Measurements from ENCODE around the gene MEN1.
A peak's percentile ranks its signal among the peaks of the same experiment; 100 is the strongest.
"Not testable (repeated sequence)": the region's sequence is repeated elsewhere in the genome, so short reads cannot be mapped to it uniquely, and the experiment has no call there.

Gene MEN1

DNA sequence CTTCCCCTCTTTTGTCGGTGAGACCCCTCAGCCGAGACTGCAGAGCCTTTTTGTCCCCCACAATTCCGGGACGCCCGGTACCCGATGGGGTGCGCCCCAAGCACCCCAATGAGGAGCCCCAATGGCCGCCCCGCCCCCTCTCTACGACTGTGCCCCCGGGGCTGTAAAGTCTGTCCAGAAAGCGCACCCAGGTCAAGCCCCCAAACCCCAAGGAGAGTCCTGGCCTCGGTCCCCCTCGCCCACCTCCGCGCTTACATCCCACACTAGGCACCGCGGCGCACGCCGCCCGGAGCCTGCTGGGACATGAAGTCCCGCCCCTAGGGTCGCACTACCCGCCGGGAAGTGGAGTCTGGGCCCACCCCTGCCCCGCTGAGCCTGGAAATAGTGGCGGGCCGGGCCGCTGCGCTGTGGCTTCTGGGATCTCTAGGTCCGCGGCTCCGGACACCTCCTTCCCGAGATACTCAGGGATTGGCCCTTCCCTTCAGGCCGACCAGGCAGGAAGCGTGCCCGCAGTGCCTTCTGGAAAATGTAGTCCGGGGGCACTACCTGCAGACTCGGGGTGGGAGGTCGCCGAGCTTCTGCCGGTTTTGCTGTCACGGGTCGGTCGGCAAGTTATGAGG is at the start of gene MEN1:
Gene MEN1, minus strand, starts transcription at position 281 of the 620 bp plus-strand sequence. CDS start 442 bp downstream, outside the sequence.
- DNase-seq = peak; percentile 87

DNA sequence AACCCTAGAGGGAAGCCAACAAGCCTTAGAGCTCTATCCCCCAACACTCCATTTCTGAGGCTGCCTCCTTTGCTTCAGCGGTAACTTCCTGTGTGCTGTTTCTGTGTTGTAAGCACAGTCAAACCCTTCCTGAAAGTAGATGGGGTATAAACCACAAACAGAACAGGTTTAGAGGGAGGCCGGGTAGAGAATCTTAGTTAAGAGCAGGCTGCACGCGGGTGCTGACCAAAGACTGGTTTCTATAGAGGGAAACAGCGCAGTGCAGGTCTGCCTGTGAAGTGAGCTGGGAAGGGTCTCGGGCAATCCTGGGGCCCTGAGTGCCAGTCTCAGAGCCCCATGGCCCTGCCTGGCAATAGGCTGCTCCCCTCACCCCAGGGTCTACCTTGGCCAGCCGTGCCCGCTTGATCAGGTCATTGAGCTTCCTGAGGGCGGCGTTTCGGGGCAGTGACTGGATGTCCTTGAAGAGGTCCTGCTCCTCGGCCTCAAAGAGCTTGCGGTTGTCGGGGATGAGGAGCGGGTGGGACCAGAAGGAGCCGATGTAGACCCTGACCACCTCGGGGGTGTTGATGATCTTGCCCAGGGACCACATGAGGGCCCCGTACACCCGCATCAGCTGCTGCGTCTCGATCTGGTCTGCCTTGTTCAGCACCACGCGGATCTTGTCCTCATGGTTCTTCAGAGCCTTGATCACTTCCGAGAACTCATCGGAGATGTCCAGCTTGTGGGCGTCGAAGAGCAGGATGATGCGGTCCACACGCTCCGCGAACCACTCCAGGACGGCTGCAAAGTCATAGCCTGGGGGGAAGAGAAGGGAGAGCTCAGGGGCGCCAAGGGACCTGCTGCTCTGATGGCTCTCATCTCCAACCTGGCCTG is 49.4 kb upstream of the MEN1 start:
- DNase-seq = no peak

DNA sequence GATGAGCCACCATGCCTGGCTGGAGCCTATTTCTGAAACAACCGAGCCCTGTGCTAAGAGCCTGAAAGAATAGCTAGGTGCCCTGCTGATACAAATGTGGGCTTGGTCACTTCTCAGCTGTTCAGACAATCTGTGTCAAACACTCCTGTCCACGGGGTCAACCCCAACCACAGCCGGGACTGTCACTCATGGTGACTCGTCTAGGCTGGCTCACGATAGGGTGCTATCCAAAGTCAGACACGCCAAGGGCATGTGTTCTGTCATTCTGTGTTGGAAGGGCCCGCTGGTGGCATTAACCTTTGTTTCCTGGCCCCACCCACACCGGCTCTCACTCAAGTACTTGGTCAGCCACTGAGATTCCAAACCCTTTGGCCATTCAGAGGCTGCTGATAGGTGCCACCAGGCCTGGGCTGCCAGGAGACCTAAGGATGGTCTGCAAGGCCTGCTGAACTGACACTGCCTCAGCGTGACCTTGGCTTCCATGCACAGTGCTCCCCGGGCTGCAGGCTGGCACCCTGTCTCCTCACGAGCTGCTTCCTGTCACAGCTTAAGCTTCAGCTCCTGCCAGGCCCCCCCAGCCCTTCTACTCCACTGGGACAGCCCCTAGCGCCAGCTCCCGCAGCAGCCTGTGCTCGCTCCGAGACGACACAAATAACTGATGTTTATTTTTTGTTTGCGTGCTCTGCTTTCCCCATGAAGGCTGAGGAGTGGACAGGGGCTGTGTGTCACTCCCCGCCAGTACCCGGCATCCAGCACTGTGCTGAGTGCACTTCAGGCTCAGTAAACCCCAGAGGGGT is 48.3 kb upstream of the MEN1 start:
- no peak for DNase-seq

DNA sequence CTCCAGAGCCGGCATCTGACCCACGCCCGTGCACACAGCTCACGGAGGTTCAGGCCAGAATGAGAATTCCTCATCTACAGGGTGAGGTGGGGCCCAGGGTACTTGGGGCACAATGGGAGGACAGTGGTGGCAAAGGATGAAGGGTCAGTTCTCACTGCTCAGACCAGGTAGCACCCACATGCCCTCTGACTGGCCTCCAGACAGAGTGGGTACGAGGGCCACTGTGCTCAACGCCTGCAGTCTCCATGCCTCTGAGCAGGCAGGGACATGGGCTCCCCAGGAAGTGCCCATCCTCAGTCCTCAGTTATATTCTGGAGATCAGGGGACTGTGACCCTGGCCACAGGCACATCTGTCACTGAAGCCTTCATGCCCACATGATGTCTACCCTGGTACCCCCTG is 47.1 kb upstream of the MEN1 start:
- no peak for DNase-seq

DNA sequence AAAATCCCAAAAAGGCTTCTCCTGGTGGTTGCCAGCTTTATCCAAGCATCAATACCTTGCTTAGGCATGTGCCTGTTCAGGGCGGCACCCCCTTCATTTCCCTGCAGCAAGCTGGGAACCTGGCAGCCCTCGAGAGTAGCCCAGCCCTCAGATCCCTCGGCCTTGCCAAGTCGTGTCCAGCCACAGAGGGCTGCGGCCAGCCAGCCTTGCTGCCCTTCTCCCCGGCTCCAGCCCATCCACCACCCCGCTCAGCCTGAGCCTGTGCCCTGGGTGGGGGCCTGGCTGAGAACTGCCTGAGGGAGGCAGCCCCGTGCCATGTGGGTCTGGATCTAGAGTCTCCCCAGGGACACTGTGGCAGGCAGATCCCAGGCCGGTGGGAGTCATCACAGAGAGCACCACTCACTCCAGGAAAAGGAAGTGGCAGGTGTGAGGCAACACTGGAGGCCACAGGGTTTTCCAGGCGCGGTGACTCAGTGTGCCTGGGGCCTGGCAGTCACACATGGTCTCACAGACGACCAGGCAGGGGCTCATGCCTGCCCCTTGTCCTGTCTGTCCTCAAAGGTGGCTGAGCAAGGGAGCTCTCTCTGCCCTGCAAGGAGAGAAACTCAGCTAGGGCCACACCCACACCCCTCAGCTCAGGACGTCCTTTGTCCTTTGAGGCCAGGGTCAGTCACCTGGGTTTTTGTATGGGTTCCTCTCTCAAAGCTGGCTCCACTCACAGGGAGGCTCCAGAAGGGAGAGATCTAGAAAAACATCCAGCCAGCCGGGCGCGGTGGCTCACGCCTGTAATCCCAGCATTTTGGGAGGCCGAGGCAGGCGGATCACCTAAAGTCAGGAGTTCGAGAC is 46.3 kb upstream of the MEN1 start:
- DNase-seq = no peak

DNA sequence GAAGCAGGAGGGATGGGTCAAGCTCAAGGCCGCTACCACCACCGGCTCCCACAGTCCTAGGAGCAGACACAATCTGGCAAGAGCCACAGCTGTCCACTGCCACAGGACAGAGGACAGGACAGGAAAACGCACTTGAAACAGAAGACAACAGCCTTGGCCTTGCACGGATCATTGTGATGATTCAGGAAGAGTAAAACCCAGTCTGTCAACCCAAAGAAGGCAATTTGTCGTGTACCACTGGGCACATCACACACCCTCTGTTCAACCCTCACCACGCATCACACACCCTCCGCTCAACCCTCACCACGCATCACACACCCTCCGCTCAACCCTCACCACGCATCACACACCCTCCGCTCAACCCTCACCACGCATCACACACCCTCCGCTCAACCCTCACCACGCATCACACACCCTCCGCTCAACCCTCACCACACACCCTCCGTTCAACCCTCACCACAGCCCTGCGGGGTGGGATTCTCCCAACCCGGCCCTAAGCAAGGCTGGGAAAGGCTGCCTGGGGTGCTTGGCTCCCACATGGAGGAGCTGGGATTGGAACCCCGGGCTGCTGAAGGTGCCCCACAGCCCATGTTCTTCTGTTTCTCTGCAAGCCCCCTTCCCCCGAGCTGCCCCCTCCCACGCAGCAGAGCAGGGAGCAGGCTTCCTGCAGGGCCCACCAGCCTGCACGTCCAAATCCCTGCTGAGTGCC is 45.4 kb upstream of the MEN1 start:
- no peak for DNase-seq

DNA sequence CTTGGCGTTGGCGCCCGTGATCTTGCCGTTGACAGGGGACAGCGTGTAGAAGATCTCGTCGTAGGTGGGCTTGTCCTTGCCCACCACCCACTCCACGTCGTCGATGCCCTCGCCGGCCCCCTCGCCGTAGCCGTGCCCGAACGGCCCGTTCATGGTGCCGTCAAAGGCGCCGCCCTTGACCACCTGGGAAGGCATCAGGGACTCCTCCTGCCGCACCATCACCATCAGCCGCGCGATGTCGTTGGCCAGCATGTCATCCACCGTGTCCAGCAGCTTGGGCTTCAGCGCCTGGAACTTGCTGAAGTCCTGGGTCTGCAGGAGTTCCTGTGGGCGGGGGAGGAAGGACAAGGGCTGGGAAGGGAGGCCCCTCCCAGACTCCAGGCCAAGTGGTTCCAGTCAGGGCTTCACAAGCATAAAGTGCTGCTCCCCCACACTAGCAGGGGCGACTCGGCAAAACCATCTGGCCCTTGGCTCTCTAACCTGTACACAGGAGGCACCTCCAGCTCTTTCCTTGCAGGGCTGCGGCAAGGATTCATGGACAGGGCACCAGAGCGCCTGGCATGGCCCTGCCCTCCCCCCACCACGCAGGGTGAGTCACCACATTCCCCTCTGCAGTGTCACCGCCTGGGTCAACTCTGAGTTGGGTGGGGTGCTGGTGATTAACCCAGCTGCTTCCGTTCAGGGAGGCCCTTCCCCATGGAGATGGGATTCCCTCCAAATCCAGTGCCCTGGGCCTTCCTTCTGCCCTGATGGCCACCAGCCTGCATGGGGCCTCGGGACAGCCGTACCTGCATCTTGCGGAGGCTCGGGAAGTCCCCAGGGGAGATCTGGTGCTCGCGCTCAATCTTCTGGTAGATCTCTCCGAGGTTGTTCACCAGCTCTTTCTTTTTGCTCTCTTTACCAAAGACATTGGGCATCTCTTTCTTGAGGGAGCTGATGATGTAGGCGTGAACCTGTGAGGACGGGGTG is 44.5 kb upstream of the MEN1 start:
- DNase-seq = no peak

DNA sequence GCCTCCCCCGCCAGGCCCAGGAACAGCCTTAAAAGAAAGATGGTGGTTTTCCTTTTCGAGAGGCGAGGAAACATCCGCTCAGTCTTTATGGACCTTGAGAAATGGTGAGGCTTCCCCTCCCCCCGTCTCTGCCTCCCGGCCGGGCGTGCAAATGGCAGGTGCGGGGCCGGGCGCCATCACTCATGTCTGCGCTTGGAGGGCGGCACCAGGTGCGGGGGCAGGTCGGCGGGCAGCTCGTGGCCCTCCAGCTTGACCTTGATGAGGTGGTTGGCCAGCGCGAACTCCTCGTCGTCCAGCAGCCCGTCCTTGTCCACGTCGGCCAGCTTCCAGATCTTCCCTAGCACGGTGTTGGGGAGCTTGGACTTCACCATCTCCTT is 43.8 kb upstream of the MEN1 start:
- DNase-seq = no peak

DNA sequence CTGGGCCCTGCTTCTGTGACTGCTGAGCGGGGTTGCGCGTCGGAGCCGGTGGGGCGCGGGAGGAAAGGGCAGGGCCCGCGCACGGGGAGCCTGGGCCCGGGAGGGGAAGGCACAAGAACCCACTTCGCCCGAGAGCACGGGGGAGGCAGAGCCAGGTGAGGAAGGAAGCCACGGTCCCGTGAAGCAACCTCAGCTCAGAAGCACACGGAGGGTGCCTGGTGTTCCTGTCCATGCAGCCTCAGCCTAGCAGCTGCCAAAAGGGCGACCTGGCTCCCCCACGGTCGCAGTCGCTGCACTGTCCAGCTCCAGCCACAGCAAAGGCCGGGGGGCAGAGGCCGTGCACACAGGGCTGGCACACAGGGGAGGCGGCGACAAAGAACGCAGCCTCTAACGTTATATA is 43.4 kb upstream of the MEN1 start:
- no peak for DNase-seq

DNA sequence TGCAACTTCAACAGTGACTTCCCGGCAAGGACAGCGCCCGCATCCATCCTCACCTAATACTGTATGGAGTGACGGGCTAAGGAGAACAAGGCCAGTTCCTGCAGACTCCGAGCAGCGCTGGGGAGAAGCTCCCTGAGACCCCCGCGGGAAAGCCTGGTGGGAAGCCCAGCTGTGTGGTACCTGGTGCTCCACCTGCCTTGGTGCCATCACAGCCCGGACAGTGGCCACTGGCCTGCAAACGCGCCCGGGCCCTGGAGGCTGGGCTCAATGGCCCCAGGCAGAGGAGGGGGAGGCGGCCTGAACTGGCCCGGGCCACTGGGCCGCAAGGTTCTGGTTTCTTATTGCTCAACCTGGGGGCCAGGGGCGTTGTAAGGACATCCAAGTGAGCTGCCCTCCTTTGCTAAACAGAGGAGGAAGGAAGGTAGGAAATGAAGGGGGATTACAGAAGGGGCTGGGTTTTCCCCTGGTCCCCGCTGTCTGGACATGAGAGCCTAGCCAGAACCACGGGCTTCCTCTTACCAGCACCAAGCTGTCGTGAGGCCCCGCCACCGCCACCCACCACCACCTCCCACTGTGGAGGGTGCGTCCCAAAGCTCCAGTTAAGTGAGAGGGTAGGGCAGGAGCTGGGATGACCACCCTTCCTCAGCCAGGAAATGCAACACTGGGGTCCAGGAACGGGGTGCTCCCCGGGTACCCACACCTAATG is 42.6 kb upstream of the MEN1 start:
- DNase-seq = no peak

DNA sequence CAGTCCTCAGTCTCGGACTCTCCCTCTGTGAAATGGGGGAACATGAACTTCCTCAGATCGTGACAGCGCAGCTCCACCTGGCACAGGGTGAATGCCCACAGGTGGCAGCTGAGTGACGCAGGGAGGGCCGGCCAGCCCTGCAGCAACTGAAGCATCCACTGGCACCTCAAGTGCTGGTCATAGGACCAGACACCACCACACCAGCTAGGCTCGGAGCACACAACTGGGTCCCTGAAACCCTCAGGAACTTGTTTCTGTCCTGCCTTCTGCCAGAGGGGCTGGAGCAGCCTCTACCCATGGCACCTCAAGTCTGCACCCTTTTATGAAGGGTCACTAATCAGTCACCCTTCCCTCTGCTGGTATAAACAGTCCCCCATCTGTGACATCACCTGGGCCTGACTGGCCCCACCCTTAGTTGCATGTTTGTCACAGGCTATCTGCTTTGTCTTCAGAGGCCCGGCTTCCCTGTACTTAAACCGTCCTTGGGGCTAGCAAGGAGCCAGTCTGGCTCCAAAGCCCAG is 41.5 kb upstream of the MEN1 start:
- DNase-seq = no peak

DNA sequence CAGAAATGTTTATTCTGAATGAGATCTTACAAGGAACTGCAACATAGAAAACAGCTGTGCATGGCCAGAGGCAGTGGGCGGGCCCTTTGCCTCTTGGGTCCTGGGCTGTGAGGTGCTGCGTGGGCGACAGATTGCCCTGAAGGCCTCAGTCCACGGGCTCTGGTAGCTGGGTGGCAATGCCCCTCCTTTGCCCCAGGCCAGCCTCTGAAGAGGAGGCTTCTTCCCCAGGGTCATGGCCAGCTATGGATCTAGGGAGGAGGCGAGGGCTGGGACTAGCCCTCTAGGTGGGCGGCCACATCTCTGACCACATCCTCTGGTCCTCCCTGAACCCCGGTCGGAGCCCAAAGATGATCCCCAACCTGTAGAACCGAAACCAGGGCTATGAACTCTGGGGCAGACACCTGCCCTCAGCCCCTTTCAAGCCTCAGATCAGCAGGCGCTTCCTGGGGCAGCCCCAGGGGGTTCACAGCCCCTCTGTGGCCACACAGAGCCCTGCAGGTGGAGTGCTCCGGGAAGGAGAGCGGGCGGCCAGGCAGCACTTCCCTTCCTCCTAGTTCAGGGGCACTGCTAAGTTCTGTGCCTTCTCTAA is 40.7 kb upstream of the MEN1 start:
- no peak for DNase-seq

DNA sequence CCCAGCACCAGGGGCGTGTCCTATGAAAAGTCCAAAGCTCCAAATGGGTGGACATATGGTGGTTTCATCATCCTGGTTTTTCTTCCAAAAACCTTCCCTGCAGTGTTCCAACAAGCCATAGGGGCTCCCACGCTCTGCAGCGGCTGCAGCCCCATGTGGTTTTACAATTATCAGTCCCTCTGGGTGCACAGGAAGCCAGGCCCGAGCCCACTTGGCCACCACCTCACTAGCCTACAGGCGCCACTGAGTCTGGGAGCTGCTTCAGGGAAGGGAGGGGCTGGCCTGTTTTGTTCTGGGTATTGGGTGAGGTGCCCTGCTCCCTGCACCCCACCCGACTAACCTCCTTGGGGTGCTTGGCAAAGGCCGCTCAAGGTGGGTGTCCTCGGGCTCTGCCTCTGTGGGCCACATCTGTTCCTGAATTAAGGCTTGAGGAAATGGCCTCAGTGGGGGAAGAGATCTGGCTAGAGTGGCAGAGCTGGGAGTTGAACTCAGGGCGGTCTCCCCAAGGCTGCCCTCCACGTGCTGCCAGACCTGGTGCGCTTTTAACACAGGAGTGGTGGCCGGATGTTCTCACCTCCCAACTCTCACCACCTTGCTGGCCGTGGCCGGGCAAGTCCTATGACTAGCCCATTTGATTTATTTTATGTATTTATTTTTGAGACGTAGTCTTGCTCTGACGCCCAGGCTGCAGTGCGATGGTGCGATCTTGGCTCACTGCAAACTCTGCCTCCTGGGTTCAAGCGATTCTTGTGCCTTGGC is 39.4 kb upstream of the MEN1 start:
- DNase-seq = no peak

DNA sequence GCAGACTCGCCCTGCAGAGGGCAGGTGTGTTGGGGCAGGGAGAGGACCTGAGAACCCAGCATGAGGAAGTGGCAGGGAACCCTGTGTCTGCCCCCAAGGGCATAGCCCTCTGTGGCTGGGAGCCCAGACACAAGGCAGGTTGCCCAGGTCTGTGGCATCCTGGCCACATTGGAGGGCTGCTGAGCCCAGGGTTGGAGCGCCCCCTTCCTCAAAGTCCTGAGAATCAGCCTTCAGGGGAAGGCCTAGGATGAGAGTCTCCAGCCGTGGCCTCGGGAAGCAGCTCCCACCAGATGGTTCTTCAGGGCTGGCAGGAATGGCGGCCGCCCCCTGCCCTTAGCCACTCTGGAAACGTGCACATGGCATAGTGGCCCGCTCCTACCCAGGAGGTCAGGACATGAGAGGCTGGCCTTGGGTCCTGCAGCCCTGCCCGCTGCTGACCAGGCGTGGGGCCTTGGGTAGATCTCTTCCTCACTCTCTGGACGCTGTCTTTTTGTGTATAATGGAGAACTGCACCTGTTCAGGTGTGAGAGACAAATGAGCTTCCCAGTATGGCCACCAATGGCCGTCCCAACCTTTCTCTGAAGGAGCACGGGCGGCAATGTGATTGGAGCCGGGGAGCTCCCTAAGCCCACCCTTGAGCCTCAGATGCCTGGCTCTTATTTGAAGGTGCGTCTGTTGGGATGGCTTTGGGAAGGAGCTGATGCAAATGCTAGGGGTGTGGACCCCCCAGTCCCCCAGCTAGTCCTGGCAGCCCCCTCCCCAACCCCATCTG is 38.7 kb upstream of the MEN1 start:
- no peak for DNase-seq

DNA sequence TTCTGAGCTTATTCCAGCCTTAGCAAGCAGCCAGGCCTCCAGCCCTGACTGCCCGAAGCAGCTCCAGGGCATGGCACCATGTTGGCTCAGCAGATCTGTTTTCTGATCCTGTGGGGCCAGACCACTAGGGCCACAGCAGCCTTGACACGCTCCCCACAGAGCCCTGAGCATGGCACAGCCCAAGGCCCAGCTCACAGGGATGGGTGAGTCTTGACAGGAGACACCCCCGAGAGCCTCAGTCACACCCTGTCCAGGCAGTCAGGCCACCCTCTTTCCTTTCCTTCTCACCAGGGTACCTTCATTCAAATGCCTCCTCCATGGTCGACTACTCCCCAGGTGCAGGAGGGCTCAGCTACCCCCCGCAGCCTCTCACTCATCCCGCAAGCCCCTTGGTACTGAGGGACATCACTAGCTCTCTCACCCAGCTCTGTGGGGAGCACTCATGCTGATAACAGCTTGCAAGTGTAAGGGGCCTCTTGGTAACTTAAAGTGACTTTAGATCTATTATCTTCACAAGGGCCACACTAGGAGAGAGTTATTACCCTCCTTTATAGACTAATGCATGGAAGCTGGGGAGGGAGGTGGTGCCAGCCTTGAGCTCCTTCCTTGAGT is 38.0 kb upstream of the MEN1 start:
- DNase-seq = no peak

DNA sequence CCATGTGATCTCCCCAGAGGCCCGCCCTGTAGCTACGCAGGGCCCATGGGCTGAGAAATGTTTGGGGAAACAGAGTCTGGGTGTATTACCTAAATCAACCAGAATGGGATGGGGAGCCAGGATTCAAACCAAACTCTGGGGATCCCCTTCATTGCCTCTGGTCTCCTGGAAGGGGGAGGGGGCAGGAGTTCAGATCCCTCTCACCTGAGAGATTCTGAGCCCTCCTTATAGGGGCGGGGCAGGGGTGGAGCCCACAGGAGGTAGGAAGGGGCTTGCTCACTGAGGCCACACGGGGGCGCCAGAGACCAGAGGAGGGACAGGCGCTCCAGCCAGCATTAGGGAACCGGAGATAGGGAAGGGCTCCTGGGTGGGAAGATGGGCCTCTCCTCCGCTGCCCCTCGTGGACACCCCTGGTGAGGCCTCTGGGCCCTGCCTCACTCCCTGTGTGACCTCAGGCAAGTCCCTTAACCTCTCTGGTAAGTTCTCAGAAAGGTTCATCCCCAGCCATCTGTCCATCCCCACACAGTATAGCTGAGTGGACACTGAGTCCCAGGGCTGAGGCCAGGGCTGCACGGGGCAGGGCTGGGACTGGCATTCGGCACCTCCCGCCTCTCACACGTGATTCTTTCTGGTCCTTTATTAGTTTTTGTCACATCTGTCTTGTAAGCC is 36.8 kb upstream of the MEN1 start:
- peak; percentile 38 for DNase-seq

DNA sequence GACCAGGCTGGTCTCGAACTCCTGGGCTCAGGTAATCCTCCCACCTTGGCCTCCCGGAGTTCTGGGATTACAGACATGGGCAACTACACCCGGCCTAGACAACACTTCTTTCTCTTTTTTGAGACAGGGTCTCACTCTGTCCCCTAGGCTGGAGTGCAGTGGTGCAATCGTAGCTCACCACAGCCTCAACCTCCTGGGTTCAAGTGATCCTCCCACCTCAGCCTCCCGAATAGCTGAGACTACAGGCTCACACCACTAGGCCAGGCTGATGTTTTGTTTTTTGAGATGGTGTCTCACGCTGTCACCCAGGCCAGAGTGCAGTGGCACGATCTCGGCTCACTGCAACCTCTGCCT is 35.4 kb upstream of the MEN1 start:
- not testable (repeated sequence) for DNase-seq

Data from NCI-H2081 treated with DMSO at 0.1 percent for 48 hours (cell line).